NCI-H748 (cell line): ENCODE measurements around the gene RFX4.

ENCODE experiments used
- DNase-seq: peaks from one replicate; lab custom pipeline; 2025; ENCODE audit not compliant: unreplicated experiment; lab: John Stamatoyannopoulos, UW

The RFX4 gene

DNA sequence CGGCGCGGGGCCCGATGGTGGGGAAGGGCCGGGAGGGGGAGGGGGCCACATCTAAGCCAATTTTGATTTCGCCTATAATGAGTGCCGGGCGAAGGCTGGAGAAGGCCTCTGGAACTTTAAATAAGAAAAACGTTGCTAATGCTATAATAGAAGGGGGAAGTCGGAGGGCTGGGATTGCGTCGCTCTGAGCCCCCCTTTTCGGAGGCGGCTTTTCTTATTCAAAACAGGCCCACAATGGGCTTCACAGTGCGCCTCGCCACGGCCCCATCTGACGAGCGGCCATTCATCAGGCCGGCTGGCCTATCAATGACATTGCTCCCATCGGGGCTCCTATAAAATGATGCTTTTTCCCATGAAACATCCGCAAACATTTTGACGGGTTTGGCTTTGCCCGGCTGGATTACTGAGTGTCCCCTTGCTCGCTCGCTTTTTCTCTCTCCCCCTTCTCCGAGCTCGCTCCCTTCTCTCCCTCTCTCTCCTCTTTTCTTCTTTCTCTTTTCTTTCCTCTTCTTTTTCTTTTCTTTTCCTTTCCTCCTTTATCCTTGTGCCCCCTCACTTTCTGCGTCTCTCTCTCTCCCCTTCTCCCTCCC, at the start of gene RFX4:
Gene RFX4 (plus strand): TSS at position 364 of the 590 bp plus-strand sequence. CDS start 317 bp downstream, outside the sequence.
- DNase-seq, result peak; percentile 88

- DNase-seq, result no peak
These were observed 41.6 kb upstream of the RFX4 start for GRCh38 chr12:106541201-106541600.

DNA sequence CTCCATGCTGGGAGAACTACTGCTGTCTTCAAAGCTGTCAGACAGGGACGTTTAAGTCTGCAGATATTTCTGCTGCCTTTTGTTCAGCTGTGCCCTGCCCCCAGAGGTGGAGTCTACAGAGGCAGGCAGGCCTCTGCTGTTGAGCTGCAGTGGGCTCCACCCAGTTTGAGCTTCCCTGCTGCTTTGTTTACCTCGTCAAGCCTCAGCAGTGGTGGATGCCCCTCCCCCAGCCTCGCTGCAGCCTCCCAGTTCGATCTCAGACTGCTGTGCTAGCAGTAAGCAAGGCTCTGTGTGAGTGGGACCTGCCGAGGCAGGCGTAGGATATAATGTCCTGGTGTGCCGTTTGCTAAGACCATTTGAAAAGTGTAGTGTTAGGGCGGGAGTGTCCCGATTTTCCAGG, 31.4 kb upstream of the RFX4 start:
- peak; percentile 14 for DNase-seq

DNA sequence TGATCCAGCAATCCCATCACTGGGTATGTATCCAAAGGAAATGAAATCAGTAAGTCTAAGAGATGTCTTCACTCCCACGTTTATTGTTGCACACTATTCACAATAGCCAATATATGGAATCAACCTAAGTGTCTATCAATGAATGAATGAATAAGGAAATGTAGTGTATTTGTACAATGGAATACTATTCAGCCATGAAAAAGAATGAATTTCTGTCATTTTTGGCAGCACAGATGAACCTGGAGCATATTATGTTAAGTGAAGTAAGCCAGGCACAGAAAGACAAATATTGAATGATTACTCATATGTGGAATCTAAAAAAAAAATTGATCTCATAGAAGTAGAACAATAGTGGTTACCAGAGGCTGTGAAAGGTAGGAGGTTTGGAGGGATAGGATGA, 30.6 kb upstream of the RFX4 start:
- no peak for DNase-seq

DNA sequence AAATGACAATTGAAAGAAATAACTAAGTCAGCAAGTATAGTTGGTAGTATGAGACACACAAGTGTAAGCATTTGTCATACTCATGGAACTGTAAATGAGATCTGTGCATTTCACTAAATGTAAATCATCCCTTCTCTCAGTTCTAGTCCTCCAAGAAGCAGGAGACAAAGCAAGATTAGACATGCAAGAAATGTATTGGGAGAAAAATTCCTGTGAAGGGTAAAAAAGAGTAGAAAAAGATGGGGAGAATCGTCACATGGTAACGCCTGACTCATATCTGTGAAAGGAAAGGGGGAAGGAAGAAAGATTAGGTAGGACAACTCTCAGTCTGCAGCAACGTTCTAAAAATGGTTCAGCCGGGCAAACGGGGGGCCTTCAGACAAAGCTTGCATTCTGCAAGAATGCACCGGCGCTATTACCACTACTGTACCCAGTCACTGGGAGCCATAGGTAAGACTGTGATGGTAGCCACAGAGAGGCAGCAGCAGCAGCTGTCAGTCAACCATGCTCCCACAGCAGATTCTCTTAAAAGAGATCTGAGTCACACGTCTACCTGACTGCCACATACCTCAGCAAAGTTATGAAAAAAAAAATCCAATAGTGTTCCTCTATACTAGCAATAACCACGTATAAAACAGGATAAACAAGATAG, 18.0 kb upstream of the RFX4 start:
- no peak for DNase-seq

- no peak for DNase-seq
These were observed 16.0 kb upstream of the RFX4 start for GRCh38 chr12:106566771-106567170.

DNA sequence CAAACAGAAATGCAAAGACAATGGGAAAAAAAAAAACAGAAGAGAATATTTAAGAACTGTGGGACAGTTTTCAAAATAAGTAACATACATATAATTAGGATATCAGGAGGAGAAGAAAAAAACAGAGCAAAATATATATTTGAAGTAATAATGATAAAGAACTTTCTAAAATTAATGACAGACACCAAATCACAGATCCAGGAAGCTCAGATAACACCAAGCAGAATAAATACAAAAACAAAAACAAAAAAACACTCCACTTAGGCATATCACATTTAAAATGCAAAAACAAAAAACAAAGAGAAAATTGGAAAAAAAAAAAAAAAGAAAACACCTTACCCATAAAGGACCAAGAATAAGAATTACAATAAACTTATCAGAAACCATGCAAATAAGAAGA, 9.6 kb upstream of the RFX4 start:
- DNase-seq, result no peak

- DNase-seq, result no peak
These were observed 6.0 kb upstream of the RFX4 start for GRCh38 chr12:106576848-106577247.

DNA sequence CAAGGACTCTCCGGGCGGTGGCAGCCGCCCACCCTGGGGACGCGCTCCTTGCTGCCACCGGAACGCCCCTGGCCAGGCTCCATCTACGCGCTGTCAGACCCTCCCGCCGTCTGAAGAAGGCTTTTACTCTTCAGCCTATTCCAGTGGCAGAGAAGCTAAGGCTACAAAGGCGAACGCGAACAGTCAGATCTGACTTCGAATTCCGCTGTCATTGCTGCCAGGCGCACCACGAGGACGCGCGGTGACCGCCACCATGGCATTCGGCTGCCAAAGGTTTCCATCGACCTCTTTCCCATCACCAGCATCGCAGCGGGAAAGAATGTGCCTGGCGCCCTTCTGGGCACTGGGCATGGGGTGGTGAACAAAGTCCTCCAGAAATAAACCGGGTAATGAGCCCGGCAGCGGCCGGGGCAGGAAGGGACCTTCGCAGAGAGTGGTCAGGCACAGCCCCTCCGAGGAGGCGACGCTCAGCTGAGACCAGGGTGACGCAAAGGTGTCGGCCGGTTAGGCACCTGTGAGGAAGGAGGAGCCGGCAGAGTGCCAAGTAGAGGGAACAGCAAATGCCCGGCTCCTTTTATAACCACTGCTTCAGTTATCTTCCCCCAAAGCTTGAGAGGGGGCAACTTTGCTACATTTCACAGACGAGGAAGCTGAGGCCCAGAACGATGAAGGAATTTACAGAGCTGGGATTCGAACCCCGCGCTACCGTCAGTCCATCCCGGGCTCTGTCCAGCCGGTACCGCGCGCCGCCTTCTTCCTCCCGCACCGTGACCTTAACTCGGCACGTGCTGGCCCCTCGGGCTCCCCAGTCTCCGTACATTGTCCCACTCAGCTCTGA, 1.9 kb upstream of the RFX4 start:
- DNase-seq, result no peak

DNA sequence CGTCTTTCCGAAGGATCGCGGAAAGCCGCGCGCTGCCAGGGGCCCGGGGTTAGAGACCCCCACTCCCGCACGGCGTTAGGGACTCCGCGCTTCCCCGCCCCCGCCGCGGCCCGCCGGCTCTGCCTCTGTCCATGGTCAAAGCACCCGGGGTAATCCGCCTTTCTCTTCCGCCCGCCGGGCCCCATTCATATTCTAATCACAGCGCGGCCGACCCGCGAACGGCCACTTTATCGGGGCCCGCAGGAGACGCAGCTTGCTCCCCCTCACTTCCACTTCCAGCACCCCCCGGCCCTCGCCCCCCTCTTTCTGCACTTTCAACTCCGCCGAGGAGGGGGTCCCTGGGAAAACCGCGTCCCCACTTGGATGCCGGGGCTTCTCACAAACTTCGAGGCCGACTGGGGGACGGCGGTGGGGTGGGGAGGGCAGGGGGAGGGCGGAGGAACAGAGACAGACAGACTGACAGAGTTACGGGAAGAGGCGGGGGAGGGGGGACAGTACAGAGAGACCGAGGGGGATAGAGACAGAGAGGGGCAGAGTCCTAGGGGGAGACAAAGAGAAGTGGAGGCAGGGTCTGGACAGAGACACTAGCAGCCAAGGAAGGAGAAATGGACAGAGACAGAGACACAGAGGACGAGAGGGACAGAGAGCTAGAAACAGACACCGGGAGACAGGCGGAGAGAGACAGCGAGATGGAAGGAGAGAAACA, 1.1 kb upstream of the RFX4 start:
- DNase-seq, result peak; percentile 57

DNA sequence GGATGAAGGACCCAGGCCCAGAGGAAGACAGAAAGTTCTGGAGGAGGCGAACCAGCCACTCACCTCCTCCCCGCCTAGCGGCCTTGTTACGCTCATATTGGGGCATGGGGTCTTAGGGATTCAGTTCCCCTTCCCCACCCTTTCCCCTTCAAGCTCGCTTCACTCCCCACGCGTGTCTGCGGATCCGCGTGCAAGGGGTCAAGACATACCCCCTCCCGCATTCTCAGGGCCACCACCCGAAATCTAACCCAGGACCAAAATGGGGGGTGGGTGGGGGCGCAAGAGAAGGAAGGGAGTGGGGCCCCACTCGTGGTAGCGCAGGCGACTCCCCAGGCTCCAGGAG, 584 bp upstream of the RFX4 start:
- no peak for DNase-seq

DNA sequence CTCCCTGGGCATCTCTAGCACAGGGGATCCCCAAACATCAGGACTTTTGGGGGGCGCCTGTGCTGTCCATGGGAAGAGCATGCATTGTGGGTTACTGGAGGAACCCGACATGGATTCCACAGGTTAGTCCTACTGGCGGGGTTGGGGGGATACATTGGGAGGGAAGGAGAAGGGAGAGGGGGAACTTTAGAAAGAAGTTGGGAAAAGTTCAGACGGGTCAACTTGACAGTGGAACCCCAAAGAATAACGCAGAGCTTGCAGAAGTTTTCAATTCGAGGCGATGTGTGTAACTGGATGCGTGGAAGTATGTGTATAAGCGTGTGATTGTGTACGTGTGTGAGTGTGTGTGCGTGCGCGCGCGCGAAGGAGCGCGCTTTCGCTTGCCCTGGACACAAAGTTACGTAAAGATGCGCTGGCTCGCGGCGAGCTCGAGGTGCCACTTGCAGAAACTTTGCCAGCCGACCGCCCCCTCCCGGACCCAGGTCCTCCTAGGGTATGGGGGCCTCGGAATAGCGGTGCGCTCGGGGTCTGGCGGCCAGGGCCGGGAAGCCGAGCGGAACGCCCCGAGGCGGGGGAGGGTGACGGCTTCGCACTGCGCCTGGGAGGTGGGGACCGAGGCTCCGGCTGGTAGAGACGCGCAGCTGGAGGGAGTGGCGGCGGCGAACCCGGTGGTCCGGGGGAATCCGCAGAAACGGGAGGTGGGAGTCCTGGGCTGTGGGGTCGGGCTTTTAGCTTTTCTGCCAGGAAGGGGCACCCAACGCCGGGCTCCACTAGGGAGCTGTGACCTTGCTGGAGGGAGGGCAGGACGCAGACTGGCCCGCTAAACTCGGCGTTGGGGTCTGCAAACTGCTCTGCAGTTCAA, 669 bp downstream of the RFX4 start:
- DNase-seq, result peak; percentile 75

- DNase-seq, result peak; percentile 40
These were observed 1.6 kb downstream of the RFX4 start for GRCh38 chr12:106584104-106585064.

DNA sequence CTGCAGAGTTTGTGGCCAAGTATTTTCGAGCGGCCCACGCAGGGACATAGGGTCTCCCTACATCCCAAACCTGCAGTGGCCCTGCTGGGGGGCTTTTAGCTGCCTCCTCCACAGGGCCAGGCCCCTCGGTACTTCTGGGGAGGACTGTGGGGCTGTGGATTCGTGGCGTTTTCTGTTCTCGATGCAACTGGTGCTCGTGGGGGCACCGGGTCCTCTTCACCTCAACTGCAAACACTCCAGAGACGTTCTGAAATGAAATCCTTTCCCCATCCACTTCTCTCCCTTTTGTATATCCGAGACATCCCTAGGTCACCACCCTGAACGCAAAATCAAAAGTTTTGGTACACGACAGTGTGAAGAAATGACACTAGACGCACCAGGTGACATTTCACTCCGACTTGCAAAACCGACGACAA, 2.3 kb downstream of the RFX4 start:
- no peak for DNase-seq

DNA sequence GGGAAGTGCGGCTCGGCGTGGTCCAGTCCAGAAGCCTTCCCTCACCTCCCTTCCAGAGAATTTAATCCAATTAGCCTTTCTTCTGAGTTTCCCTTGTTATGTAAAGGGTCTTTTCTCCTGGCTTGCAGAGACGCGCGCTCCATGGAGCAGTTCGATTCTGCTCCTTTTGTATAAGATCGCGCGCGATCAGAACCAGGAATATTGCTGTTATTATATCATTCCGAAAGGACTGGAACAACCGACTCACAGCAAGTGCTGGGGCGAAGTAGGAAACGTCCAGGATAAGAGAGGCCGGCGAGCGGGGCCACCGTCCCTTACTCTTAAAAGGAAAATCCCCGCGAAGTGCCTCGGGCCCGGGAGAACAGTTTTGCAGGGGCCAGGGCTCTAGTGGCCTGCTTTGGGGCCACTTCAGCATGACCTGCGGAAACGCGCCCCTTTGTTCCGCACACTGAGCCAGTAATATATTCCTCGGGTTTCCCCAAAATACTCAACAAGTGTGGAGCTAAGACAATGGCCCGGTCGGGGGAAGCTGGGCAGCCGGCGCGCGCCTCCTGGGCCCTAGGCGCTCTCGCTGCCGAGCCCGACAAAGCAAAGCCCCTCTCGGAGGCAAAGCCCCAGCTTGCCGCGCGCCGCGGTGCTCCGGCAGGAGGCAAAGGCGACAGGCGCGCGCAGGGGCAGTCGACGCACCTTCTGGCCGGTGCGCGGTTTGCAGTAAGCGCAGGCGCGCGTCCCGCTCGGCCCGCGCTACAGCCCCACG, 2.9 kb downstream of the RFX4 start:
- peak; percentile 83 for DNase-seq

- DNase-seq, result peak; percentile 34
These were observed 3.5 kb downstream of the RFX4 start for GRCh38 chr12:106586278-106586802.

GRCh38 chr12:106586803-106587684, 4.2 kb downstream of the RFX4 start:
- DNase-seq, result no peak

- DNase-seq, result no peak
These were observed 6.0 kb downstream of the RFX4 start for GRCh38 chr12:106588771-106589170.
